Right ventricle myocardium superior (tissue), 1 donor: ENCODE data around the gene PRR12. TPM values are rescaled to one million over a fixed set of nuclear protein-coding genes. Genes with fewer than 3 reads are reported as not detected.

ENCODE experiments used
- ATAC-seq: fragments of 200-7000 bp; cut with Tn5 transposase; one replicate; pipeline ENCODE4 v1.9.1; 2020; ENCODE audit warnings: mild to moderate bottlenecking; ENCODE audit not compliant: poor library complexity
- DNase-seq: peaks from one replicate; pipeline ENCODE4 v3.0.0-alpha.2; 2020
- intact Hi-C: fragments of 100-400 bp; cut with DNase I; formaldehyde crosslinking; loops from one replicate; pipeline ENCODE4 v1.11.2; 2022
- total RNA-seq: library from RNA; stranded (reverse); fragmentation: NEBNext Ultra II Directional; extraction: Animal tissue kit (Norgen Biotek cat#: 25700); gene quantifications from one replicate; pipeline ENCODE4 v1.2.1, GENCODE V29; 2021
- donor health status: DM: no; HTN: yes; CAD: no; lungs with severe emphysema.

Gene PRR12
- total RNA-seq, 1 donor from 2014 or later = 12.6 TPM

GRCh38 chr19:49587227-49587626 is 3.8 kb upstream of the PRR12 start:
- ATAC-seq = no peak
- peak; percentile 8 for DNase-seq
- intact Hi-C loops = no loop called here

GRCh38 chr19:49588365-49589122 is 2.4 kb upstream of the PRR12 start:
- DNase-seq (no peak), ATAC-seq (no peak)
- intact Hi-C loops = no loop called here

- ATAC-seq = no peak
- no peak for DNase-seq
- intact Hi-C loops = no loop called here
Observed at GRCh38 chr19:49589502-49589905, 1.5 kb upstream of the PRR12 start.

GRCh38 chr19:49590071-49590970 is 661 bp upstream of the PRR12 start:
- DNase-seq = peak; percentile 97
- intact Hi-C loops = no loop called here
- ATAC-seq = peak; percentile 86

GRCh38 chr19:49591731-49592485 is 926 bp downstream of the PRR12 start:
- no peak for ATAC-seq
- peak; percentile 66 for DNase-seq
- intact Hi-C loops = loop anchor here (2.0 kb wide), 1 partner anchor 47 kb away; no protein-coding TSS in a partner anchor

GRCh38 chr19:49592486-49593232 is 1.7 kb downstream of the PRR12 start:
- intact Hi-C loops = loop anchor here (2.0 kb wide), 1 partner anchor 46 kb away; no protein-coding TSS in a partner anchor
- no peak for ATAC-seq
- DNase-seq = no peak

GRCh38 chr19:49593233-49594113 is 2.5 kb downstream of the PRR12 start:
- ATAC-seq = peak; percentile 64
- DNase-seq = peak; percentile 95
- intact Hi-C loops = loop anchor here (2.0 kb wide), 1 partner anchor 45 kb away; no protein-coding TSS in a partner anchor

- intact Hi-C loops = no loop called here
- DNase-seq (no peak), ATAC-seq (no peak)
Observed at GRCh38 chr19:49594157-49594992, 3.4 kb downstream of the PRR12 start.

- no peak for DNase-seq
- no peak for ATAC-seq
- intact Hi-C loops = no loop called here
Observed at GRCh38 chr19:49594993-49595818, 4.2 kb downstream of the PRR12 start.

GRCh38 chr19:49595819-49596404 is 4.9 kb downstream of the PRR12 start:
- DNase-seq (no peak), ATAC-seq (no peak)

GRCh38 chr19:49596407-49596806 is 5.4 kb downstream of the PRR12 start:
- ATAC-seq = no peak
- DNase-seq = no peak
- intact Hi-C loops = no loop called here

More at GRCh38 chr19:49595819-49596404, 4.9 kb downstream of the PRR12 start:
- intact Hi-C loops = no loop called here

GRCh38 chr19:49596954-49597702 is 6.1 kb downstream of the PRR12 start:
- DNase-seq = no peak
- intact Hi-C loops = no loop called here
- ATAC-seq = no peak

- DNase-seq (no peak), ATAC-seq (no peak)
- intact Hi-C loops = no loop called here
Observed at GRCh38 chr19:49597703-49597974, 6.7 kb downstream of the PRR12 start.

GRCh38 chr19:49599378-49600295 is 8.7 kb downstream of the PRR12 start:
- no peak for DNase-seq

More at GRCh38 chr19:49599378-49600295, 8.7 kb downstream of the PRR12 start:
- no peak for ATAC-seq
- intact Hi-C loops = no loop called here
